ENCODE measurements around the gene MYO1D. TPM values are rescaled to one million over a fixed set of nuclear protein-coding genes. Genes with fewer than 3 reads are reported as not detected.

The MYO1D gene
- total RNA-seq, 1 donor from 2014 or later: 11.9 TPM

DNA sequence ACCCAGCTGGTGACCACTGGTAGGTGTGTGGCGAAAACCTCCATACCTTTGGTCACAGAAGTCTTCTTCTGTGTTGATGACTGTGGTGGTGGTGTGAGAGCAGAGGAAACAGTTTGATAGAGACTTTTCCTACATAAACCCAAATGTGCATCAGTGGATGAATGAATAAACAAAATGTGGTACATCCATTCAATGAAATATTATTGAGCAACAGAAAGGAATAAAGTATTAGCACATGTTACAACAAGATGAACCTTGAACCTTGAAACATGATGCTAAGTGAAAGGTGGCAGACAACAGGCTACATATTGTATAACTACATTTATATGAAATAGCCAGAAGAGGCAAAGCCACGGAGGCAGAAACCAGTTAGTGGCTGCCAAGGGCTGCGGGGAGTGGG is 374.9 kb downstream of the MYO1D start:
- Mint-ChIP-seq H3K36me3 (ENCODE audit: low read depth) (no peaks in the 10 kb centered on the region), H3K9me3 (no peaks in the 10 kb centered on the region), H3K27me3 (ENCODE audit: low read depth) (no peaks in the 10 kb centered on the region), H3K4me3 (no peak overlapping the region), H3K27ac (ENCODE audit: unreplicated experiment) (no peak overlapping the region), H3K4me1 (peaks cover 48% of the 10 kb centered on the region)
- TF ChIP-seq, protein P1, sequence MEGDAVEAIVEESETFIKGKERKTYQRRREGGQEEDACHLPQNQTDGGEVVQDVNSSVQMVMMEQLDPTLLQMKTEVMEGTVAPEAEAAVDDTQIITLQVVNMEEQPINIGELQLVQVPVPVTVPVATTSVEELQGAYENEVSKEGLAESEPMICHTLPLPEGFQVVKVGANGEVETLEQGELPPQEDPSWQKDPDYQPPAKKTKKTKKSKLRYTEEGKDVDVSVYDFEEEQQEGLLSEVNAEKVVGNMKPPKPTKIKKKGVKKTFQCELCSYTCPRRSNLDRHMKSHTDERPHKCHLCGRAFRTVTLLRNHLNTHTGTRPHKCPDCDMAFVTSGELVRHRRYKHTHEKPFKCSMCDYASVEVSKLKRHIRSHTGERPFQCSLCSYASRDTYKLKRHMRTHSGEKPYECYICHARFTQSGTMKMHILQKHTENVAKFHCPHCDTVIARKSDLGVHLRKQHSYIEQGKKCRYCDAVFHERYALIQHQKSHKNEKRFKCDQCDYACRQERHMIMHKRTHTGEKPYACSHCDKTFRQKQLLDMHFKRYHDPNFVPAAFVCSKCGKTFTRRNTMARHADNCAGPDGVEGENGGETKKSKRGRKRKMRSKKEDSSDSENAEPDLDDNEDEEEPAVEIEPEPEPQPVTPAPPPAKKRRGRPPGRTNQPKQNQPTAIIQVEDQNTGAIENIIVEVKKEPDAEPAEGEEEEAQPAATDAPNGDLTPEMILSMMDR (conservative IDR thresholded peaks at IDR 0.05): no peak
- DNase-seq (ENCODE audit: low read depth, low spot score): no peak

DNA sequence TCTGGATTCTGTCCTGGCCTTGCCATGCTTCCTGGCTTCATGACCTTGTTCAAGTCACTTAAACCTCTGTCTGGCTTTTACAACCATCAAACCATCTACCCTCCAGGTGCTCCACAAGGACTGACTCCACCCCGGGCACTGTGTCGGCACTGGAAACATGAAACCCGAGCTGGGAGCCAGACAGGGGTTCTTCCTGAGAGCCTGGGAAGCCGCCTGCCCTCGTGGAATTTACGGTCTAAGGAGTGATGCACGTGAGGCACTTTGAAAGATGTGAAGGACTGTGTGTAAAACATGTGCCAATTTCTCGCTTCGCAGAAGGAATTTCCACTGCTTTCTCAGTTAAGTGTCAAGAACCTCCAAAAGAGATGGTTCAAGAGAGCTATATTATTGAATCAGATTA is 378.5 kb downstream of the MYO1D start:
- Mint-ChIP-seq H3K9me3 (no peaks in the 10 kb centered on the region), H3K27me3 (ENCODE audit: low read depth) (no peaks in the 10 kb centered on the region), H3K36me3 (ENCODE audit: low read depth) (no peaks in the 10 kb centered on the region), H3K27ac (ENCODE audit: unreplicated experiment) (no peak overlapping the region), H3K4me1 (peaks cover 20% of the 10 kb centered on the region), H3K4me3 (no peak overlapping the region)
- DNase-seq (ENCODE audit: low read depth, low spot score): no peak
- TF ChIP-seq, protein P1 (conservative IDR thresholded peaks at IDR 0.05): no peak

DNA sequence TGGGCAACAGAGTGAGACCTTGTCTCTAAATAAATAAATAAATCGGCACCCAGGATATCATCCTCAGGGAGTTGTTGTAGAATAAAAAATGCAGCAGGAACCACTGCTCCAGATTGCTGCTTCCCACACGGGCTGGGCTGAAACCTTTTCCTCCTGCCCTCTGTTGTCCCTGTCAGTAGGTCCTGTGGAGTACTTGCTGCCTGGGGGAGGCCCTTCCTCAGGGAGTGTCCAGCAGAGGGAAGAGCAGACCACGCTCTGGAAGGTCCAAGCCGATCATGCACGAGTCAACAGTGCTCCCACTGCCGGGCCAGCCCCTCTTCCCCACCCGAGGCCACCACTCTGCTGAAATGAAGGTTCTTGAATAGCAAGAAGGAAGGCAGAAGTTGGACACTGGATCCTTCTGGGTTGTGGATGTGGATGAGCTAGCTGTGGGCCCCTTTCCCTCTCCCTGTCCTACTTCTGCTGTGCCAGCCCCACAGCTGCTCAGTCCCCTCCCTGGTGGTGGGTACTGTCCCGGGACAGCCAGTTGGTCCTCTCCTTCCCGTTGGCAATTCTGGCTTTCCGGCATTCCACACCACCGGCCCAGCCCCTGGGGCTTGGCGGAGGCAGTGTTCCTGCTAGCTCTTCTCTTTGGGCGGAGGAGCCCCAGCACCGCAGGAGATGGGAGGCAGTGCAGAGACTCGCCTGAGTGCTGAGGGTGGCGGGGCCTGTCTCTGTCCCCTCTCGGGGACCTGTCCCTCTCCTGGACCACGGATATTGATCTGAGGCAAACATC is 379.3 kb downstream of the MYO1D start:
- Mint-ChIP-seq H3K27ac (ENCODE audit: unreplicated experiment) (no peak overlapping the region), H3K27me3 (ENCODE audit: low read depth) (no peaks in the 10 kb centered on the region), H3K9me3 (no peaks in the 10 kb centered on the region), H3K4me1 (peaks cover 17% of the 10 kb centered on the region), H3K36me3 (ENCODE audit: low read depth) (no peaks in the 10 kb centered on the region), H3K4me3 (no peak overlapping the region)
- TF ChIP-seq, protein P1 (conservative IDR thresholded peaks at IDR 0.05): no peak
- no peak for DNase-seq (ENCODE audit: low read depth, low spot score)

DNA sequence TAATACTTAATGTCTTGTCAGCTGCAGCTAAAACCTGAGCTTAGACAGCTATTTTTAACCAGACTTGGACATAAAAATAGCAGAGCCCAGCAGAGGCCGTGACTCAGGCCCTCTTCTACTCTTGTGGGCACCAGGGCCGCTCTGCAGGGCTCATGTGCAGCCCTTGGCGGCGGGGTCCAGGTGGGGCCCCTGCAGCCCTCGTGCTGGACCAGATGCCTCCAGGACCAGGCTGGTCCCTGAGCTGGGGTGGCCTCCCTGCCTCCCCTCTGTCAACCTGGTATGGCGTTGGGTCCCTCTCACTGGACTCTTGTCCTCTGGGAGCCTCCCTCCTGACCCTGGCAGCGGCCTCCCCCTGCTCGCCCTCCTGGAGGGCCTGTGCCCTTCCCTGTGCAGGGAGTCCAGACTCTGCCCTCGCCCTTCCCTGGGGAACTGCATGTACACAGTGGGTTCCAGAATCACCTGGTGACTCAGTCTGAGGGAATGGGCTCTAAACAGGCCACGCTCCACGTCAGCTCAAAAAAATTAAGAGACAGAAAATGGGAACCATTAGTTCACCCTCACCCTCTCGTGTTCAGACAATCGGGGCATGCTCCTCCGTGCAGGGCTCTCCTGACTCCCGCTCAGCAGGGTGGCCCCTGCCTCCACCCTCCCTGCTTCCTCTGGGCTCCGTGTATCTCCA is 380.4 kb downstream of the MYO1D start:
- H3K4me3 Mint-ChIP-seq: no peak overlapping the region
- TF ChIP-seq, protein P1 (conservative IDR thresholded peaks at IDR 0.05): no peak
- no peak for DNase-seq (ENCODE audit: low read depth, low spot score)
- peaks cover 2% of the 10 kb centered on the region for H3K36me3 Mint-ChIP-seq (ENCODE audit: low read depth)
- no peaks in the 10 kb centered on the region for H3K27me3 Mint-ChIP-seq (ENCODE audit: low read depth)
- no peaks in the 10 kb centered on the region for H3K9me3 Mint-ChIP-seq
- peaks cover 20% of the 10 kb centered on the region for H3K4me1 Mint-ChIP-seq
- peak overlapping the region; percentile 35 for H3K27ac Mint-ChIP-seq (ENCODE audit: unreplicated experiment)

DNA sequence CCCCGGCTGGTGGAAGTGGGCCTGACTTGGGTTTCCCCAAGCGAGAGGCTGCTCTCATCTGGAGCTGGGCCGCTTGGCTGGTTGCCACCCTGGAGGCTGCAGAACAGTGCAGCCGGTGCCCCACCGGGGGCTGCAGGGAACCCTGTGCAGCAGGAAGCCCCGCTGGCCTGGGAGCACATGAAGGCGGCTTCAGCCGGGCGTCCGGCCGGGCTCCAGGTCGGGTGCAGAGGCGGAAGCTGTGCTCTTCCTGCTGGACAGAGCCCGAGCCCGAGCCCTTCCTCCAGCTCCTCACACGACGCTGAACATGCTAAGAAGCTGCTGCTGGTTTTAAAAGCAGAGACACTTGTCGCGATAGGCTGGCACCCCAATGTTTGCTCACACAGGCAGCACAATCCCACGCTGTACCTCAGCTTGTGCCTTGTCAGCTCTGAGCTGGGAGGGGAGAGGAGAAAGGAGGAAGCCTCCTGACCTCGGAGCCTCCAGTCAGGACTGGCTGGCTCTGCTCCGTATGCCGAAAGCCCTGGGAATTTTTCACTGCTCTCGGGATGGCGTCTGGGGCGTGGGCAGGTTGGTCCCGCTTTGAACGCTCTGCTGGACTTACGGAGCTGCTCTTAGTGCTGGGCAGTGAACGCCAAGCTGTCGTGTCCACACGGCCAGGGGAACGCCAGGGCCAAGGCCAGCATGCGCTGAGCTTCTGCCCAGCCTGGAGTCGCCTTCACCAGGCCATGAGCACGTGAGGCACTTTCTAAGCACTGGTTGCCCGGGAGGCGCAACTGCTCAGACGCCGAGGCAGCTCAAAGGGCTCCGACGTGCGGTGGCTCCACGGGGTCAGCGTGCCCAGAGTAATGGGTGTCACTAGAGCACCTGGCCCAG is 381.3 kb downstream of the MYO1D start:
- no peak for DNase-seq (ENCODE audit: low read depth, low spot score)
- peaks cover 28% of the 10 kb centered on the region for H3K4me1 Mint-ChIP-seq
- H3K4me3 Mint-ChIP-seq: no peak overlapping the region
- H3K36me3 Mint-ChIP-seq (ENCODE audit: low read depth): peaks cover 2% of the 10 kb centered on the region
- no peaks in the 10 kb centered on the region for H3K9me3 Mint-ChIP-seq
- TF ChIP-seq, protein P1 (conservative IDR thresholded peaks at IDR 0.05): no peak
- no peaks in the 10 kb centered on the region for H3K27me3 Mint-ChIP-seq (ENCODE audit: low read depth)
- no peak overlapping the region for H3K27ac Mint-ChIP-seq (ENCODE audit: unreplicated experiment)
